HG03045 (cell line): ENCODE results near the gene CYP1B1.
"Not testable (repeated sequence)": the region's sequence is repeated elsewhere in the genome, so short reads cannot be mapped to it uniquely, and the experiment has no call there.

Source experiments
- ATAC-seq: cut with Tn5 transposase; IDR thresholded peaks from one replicate; pipeline ENCODE4 v1.9.1; 2021; ENCODE audit warnings: mild to moderate bottlenecking, moderate library complexity; ENCODE audit not compliant: unreplicated experiment

The CYP1B1 gene

DNA sequence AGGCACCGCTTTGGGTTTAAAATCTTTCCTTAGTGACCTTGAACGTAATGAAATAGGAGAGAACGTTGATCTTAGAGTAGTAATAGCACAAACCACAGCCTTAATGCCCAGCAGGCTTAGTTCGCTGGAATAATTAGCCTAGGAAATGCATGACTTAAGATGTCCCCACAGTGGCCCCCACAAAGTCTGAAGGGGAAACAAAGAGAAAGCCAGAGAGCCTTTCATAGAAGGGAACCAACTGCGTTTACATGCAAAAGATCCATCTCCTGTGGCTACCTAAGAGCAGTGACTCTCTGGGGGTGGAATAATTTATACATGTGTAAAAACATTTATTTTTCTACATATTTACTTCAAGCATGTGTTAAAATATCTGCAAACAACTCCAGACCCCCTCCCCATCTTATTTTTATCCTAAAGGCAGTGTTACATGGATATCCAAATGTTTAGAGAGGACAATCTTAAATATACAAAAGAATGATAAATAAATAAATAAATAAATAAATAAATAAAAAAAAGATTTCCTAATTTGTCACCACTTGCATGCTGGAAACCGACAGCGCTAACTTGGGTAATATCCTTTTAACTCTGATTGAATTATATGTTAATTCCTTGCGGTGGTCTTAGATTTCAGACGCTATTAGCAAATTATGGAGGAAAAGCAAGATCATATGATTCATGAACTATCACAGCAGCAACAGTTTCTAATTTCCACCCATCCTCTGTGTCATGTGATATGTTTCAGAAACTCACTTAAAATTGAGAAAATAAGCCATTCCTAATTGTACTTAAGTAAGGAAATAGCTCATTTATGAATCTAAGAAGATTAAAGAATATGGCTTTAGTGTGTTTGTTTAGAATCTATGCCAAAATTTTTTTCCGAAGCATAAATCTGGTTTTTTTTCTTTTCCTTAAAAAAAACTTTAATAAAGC is 23.4 kb upstream of the CYP1B1 start:
- no peak for ATAC-seq

DNA sequence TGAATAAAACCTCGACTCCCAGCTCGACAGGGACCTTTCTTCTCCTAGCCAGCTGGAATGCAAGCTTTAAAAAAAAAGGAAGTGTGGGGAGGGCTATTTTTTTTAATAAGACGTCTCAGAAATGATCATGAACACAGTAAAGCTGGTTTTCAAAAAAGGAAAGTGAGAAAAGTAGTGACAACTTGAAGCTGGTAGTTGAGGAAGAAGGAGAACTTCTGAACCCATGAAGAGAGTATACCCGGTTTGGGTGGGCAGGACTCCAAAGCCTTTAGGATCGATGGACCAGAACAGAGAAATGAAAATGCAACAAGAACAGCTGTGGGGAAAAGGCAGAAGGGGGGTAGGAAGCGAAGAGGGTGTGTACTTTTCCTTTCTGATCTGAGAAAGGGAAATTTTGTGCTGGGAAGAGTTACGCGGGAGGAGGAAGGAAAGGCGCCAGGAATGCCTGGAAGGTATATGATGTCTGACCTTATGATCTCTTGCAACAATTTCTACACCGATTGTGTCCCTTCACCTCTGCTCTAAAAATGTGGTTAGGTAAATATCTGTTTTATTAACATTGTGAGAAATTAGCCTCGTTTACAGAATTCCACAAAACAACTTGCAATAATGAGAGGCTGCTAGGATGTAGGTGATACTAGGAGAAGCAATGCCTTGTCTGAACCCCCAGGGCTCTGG is 22.6 kb upstream of the CYP1B1 start:
- ATAC-seq, result no peak

DNA sequence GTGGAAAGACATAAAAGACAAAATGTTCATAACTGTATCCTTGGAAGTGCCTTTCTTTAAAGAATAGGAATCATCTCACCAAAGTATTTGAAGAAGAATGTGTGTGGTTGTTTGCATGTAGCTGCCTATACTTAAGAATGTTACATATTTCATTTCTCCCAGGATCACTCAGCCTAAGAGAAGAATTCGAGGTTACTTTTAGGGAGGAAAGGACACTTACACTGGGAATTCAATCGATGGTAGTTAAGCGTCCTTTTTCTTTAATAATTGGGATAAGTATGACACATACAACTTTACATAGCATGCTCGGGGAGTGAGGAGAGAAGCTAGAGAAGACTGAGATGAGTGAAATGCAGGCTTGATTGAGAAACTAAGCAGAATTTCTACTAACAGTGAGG is 22.0 kb upstream of the CYP1B1 start:
- no peak for ATAC-seq

DNA sequence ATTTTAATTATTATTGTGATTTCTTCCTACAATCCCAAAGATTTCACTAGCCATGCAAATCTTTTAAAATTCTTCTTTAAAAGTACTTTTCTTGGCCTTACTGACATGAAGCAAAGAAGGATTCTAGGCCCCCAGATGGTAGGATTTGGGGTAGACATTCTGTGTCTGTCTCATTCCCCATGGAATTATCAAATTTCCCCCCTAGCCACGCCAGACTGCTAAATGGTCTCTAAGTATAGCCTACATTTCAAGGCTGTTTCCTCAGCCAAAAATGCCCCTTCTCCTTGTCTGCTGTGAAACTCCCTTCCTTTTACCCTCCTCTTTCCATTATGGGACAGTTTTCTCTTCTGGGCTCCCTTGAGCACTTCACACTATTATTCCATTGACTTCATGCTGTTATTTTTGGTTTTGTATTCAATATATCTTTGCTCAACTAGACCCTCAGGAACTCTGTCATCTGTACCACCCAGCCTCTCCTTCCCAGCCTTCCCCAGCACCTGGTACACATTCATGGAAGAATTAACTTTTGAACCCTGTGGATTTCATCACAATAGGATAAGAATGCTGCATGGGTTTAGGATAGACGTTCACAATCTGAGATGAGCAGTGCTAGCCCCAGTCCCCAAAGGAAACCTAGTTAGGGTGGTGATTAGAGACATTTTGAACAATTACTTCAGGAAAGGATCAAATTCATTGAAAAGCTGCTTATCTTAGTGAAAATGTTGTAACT is 21.5 kb upstream of the CYP1B1 start:
- no peak for ATAC-seq

DNA sequence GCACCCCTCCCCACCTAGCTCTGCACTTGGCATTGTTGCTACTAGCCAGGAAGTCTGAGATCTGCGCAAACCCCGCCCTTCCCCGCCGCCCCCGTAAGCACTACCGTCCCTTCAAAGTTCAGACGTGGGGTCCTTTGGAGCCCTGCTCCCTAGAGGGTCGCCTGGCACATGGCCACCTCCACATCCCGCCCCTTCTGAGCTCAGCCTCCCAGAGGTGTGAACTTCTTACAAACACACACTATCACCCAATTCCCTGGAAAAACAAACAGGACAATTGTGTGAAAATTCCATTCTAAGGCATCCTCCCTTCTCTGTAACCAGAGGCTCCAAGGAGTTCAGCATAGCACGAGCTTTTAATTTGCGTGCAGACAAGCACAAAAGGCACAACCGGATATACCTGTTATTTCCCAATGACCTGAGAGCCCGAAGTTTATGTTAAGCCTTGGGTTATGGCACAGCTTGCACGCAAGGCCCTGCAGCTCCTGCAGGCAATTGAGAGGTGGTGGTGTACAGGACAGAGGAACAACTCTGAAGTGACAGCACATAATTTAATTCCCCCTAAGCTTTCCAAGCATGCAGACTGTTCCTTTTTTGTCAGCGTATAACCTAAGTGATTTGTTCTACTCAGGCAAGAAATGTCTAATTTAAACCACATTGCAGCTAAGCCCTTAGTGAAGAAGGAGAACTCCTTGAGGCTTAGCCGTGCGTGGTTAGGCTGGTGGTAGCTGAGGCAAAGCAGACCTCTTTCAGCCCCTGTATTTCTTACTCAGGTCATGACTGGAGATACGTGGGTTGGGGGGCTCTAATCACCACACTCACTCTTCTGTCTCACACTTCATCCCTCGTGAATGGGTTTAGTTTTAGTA is 20.3 kb upstream of the CYP1B1 start:
- peak; percentile 42 for ATAC-seq

DNA sequence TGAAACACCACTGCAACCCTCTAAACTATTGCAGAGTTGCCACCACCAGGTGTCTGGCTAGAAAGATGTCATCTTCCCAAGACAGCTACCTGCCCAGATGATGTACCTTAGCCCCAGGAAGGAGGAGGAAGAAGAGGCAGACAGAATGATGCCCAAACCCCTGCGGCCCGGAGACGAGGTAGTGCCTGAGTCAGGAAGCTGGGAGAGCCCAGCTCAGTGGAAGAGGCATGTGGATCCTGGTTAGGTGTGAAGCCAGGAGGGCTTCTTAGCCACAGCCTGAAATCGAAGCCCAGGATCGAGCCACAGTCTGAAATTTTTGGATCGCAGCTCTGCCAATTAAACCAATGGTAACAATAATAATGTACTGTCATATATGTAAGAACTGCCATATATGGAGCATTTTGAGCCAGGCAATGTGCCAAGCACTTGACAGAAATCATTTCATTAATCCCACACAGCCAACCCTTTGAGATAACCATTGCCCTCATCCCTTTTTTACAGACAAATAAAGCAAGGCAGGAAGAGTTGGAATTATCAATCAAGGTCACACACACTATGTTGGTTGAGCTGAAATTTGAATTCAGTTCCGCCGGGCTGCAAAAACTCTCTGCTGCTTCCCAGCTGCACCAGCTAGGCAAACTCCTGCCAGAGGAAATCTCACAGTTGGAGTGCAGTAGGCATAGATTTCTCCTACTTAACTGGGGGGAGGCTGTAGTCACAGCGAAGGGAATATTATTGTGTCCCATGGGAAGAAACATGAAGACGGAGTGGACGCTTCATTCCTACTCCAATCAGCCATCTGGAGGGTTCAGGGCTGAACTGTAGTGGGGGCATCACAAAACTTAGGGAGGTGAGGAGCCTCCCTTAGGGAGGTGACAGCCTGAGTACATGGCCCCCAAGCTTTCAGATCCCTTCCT is 19.4 kb upstream of the CYP1B1 start:
- no peak for ATAC-seq

DNA sequence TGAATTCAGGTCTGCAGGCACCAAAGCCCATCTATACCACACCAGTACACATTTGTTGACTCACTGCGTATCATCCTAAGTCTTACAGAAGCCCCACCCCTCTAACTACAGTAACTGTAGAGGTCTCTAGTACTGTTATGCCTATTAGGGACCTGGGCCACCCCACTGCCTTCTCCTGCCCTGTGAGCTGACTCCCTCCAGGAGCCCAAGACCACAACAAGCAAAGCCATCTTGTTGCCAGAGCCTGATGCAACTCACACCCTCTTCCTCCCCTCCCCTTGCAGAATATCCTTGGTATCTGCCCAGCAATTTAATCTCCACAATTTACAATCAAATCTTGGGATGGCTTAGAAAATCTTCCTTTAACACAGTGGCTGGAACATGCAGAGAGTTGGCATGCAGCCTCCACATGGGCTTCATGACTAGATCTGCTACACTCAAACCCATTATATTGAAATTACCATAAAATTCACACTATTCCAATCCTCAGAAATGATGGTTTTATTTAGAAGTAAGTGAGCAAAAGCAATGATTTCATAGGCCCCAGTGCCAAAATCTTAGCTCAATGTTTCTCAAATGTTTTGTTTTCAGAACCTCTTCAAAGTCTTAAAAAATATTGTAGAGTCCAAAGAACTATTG is 17.7 kb upstream of the CYP1B1 start:
- no peak for ATAC-seq

DNA sequence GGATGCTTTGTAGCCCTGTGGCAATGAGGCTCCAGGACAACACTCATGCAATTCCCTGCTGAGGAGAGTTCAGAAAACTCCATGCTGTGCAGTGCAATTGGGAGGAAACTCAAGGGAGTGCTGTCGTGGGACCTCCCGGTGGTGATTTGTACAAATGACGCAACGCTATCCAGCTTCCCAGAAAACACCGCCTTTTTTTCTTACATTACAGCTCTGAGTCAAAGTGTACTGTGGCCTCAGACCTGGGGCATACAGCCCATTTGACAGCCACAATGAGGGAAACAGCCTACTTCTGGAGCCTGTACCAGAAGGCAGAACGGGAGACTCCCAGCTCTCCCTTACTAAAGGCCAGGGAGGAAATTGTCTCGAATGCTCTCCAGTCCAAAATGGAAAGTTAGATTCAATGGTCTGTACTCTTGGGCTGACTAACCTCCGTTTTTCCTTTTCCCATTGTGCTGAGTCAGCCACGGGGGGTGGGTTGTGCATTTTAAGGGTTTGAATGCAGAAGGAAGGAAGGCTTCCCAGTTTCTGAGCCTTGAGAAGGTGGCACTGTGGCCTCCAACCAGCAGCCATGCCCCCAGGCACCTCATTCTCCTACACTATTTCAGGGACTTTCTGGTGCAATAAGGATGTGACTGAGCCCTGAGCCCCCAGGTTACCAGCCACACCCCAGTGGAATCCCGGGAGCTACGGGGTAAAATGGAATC is 16.4 kb upstream of the CYP1B1 start:
- no peak for ATAC-seq

DNA sequence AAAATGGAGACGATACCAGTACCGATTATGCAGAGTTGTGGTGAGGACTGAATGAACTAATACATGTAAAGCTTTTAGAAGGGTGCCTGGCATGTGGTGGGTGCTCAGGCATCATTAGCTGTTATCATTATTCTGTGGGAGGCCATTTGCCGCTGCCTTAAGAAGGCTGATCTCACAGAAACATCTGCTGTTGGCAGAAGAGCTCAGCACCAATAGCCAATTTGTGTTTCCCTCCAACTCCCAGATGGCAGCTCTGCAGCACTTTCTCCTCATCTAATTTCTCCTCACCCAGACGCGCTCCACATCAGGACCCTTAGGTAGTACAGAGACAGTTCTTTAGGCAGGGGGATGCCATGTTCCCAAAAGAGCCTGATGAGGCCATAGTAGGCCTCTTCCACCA is 15.8 kb upstream of the CYP1B1 start:
- ATAC-seq, result no peak

DNA sequence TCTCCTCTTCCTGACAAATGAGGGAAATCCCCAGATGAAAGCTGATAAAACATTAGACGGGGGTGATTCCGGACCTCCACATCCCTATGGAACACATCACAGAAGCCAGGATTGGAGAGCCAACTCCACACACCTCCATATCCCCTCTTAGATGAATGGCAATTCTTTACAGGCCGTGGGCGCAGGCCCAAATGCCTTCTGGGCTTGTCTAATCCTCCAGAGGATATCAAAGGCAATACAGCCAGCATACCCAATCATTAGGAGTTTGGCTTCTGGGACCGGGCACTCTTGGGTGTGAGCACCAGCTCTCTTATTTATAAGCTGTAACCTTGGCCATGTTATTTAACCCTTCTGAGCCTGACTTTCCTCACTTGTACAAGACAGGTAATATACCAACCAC is 15.0 kb upstream of the CYP1B1 start:
- ATAC-seq, result no peak

DNA sequence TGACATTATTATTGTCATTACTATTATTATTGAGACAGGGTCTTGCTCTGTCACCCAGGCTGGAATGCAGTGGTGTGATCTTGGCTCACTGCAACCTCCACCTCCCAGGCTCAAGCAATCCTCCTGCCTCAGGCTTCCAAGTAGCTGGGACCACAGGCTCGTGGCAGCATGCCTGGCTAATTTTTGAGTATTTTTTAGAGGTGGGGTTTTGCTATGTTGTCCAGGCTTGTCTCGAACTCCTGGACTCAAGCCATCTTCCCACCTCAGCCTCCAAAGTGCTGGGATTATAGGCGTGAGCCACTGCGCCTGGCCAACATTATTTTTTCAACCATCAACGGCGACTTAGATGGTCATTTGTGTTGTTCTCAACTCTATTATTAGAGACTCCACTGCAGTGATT is 14.3 kb upstream of the CYP1B1 start:
- ATAC-seq, result not testable (repeated sequence)

DNA sequence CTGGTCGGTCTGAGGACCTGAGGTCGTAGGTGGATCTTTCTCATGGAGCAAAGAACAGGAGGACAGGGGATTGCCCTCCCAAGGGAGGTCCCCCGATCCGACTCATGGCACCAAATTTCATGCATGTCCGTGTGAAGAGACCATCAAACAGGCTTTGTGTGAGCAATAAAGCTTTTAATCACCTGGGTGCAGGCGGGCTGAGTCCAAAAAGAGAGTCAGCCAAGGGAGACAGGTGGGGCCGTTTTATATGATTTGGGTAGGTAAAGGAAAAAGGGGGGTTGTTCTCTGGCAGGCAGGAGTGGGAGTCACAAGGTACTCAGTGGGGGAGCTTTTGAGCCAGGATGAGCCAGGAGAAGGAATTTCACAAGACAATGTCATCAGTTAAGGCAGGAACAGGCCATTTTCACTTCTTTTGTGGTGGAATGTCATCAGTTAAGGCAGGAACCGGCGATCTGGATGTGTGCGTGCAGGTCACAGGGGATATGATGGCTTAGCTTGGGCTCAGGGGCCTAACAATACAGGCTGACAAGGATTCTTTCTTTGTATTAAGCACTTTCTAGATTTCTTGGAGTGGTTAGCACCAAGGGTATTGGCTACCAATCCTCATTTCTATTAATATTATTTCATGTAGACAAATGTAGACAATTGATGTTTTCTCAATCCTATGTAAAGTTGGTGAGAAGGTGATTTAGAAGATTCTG is 10.2 kb upstream of the CYP1B1 start:
- ATAC-seq, result not testable (repeated sequence)

DNA sequence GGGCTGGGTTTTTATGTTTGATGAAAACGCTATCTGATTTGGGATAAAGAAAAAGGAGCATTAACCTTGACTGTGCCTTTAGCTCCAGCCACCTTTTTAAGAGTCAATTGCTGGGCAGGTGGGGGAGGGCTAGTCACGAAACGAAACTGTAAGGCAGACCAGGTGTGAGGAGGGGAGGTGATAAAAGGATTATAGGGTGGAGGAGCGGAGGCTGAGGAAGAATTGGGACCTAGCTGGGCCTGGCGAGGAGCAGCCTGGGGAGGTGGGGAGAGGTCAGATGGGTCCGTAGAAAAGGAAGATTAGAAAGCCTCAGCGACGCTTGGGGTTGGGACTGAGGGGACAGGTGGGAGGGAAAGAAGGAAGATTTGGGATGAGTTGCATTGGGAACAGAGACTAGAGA is 8.6 kb upstream of the CYP1B1 start:
- not testable (repeated sequence) for ATAC-seq

DNA sequence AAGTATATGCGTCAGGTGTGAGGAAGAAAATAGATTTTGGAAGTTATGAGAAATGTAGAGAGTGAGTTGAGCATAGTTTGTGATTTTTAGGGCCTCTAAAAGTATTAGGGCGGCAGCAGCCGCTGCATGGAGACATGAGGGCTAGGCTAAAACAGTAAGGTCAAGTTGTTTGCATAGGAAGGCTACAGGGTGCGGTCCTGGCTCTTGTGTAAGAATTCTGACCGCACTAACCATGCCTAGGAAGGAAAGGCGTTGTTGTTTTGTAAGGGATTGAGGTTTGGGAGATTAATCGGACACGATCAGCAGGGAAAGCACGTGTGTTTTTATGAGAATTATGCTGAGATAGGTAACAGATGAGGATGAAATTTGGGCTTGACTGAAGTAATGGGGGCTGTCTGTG is 6.8 kb upstream of the CYP1B1 start:
- ATAC-seq, result not testable (repeated sequence)

DNA sequence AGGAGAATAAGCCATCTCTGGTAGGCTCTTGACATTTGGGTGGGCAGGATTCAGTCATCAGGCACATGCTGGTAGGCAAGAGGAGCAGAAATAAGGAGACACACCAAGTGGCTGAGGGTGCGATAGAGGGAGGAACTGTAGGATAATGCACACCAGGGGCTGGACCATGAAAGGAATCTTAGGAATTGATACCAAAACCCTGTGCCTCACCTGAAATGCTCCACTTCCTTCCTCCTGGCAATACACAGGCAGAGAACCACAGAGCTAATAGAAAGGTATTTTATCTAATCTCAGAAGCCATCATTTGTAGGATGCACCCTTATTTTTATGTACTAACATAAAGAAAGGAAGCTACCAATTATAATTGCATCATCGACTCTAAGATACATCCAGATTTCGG is 4.4 kb upstream of the CYP1B1 start:
- ATAC-seq, result no peak

DNA sequence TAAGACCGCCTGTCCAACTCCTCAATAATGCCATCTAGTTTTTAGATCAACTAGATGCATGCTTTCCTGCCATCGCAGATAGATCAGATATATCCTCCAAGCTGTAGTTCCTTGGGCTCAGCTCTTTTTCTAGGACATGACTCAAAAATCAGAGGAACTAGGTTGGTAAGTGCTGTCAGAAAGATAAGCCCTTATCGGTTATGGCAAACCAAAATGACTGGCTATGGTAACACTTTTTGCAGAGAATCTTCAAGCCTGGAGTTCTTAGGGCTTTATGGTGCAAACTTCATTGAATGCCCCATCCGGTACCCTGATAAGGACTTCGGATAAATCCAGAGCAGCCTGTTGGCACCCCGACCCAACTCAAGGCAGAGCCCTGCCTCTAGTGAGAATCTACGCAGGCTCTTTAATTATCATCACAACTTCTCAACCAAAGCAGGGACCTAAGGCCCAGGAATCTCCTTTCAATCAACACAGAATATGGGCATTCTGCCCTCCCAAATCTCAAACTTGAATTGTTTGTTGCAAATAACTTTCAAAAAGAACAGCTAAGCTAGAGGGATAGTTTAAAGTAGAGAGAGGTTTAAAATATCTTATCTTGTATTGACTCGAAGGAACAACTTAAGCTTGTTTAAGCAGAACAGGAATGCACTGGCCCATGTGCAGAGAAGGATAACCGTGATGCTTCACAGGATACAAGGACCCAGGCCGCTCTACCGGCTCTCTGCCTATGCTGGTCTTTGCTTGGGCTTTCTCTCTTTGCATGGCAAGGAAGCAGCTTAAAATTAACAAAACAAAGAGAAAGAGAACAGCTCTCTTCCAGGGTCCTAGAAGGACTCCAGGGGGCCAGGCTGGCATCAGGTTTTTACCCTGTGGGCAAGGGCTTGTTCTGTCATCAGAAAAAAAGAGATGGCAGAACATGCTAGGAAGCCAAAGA is 3.4 kb upstream of the CYP1B1 start:
- ATAC-seq, result no peak

DNA sequence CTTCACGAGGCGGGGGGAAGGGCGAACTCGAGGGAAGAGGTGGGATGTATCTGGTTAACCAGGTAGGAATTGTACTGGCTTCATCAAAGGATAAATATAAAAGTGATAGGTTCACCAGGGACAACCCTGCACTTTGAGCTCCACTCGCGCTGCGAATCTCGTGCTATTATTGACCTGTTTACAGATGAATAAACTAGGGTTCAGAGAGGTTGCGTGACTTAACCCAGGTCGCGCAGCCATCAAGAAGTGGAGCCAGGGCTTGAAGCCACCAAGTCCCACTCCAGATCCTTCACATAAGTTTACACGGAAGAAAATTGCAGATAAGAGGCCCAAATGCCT is 1.4 kb upstream of the CYP1B1 start:
- ATAC-seq, result no peak
